Measurements from ENCODE around the gene MB21D2.

MB21D2 gene

GRCh38 chr3:192751148-192751547 lies 166.5 kb downstream of the MB21D2 start:
- Mint-ChIP-seq H3K27me3 (peaks cover 9% of the 10 kb centered on the region), H3K27ac (no peak overlapping the region), H3K9me3 (no peaks in the 10 kb centered on the region), H3K4me3 (no peak overlapping the region), H3K36me3 (ENCODE audit: low read depth) (no peaks in the 10 kb centered on the region), H3K4me1 (ENCODE audit: low read depth) (no peaks in the 10 kb centered on the region)
- DNase-seq = no peak

- Mint-ChIP-seq H3K4me3 (no peak overlapping the region), H3K9me3 (no peaks in the 10 kb centered on the region), H3K36me3 (ENCODE audit: low read depth) (no peaks in the 10 kb centered on the region), H3K4me1 (ENCODE audit: low read depth) (no peaks in the 10 kb centered on the region), H3K27ac (no peak overlapping the region), H3K27me3 (peaks cover 5% of the 10 kb centered on the region)
- no peak for DNase-seq
These were observed 167.5 kb downstream of the MB21D2 start for GRCh38 chr3:192750201-192750600.

GRCh38 chr3:192747746-192748145 lies 169.9 kb downstream of the MB21D2 start:
- H3K27me3 Mint-ChIP-seq = peaks cover 5% of the 10 kb centered on the region

GRCh38 chr3:192747145-192747544 lies 170.5 kb downstream of the MB21D2 start:
- no peak for DNase-seq
- Mint-ChIP-seq H3K4me3 (no peak overlapping the region), H3K27ac (no peak overlapping the region), H3K27me3 (peaks cover 5% of the 10 kb centered on the region), H3K4me1 (ENCODE audit: low read depth) (no peaks in the 10 kb centered on the region), H3K36me3 (ENCODE audit: low read depth) (no peaks in the 10 kb centered on the region), H3K9me3 (no peaks in the 10 kb centered on the region)

More at GRCh38 chr3:192747746-192748145, 169.9 kb downstream of the MB21D2 start:
- Mint-ChIP-seq H3K4me1 (ENCODE audit: low read depth) (no peaks in the 10 kb centered on the region), H3K36me3 (ENCODE audit: low read depth) (no peaks in the 10 kb centered on the region), H3K4me3 (no peak overlapping the region), H3K27ac (no peak overlapping the region), H3K9me3 (no peaks in the 10 kb centered on the region)
- no peak for DNase-seq
